SK-N-SH (cell line): ENCODE data around the gene MBP.

Source experiments
- CTCF ChIP-seq: fragments of 200-600 bp; sonication (generic); IDR thresholded peaks from 2 replicates; pipeline ENCODE4 v1.6.1; 2017; ENCODE audit warnings: antibody characterized with exemption, mild to moderate bottlenecking, moderate library complexity
- EZH2phosphoT487 ChIP-seq: fragments of 200-600 bp; sonication (generic); IDR thresholded peaks from 2 replicates; pipeline ENCODE4 v1.6.1; 2017; ENCODE audit warnings: low read depth, mixed run types, mild to moderate bottlenecking, antibody characterized with exemption, moderate library complexity, borderline replicate concordance
- FOXM1 ChIP-seq: IDR thresholded peaks from 2 replicates; pipeline ENCODE4 v1.4.0; 2012; ENCODE audit warnings: low read depth, mild to moderate bottlenecking
- GABPA ChIP-seq: IDR thresholded peaks from 2 replicates; pipeline ENCODE4 v1.4.0; 2012; ENCODE audit warnings: low read depth, mild to moderate bottlenecking
- JUND ChIP-seq: IDR thresholded peaks from 2 replicates; pipeline ENCODE4 v1.4.0; 2012
- MAX ChIP-seq: IDR thresholded peaks from 2 replicates; pipeline ENCODE4 v1.4.0; 2012; ENCODE audit warnings: low read depth
- NRF1 ChIP-seq: IDR thresholded peaks from 2 replicates; pipeline ENCODE4 v1.6.1; 2012; ENCODE audit warnings: low read depth, mild to moderate bottlenecking, low read length
- POLR2AphosphoS5 ChIP-seq: IDR thresholded peaks from 2 replicates; pipeline ENCODE4 v1.6.1; 2012; ENCODE audit warnings: low read depth, low read length
- RCOR1 ChIP-seq: fragments of 150-350 bp; IDR thresholded peaks from 2 replicates; pipeline ENCODE4 v1.6.1; 2017; ENCODE audit warnings: antibody characterized with exemption, low read length
- REST ChIP-seq: IDR thresholded peaks from 2 replicates; pipeline ENCODE4 v1.6.1; 2012; ENCODE audit warnings: mild to moderate bottlenecking, low read depth, low read length, moderate library complexity
- SMC3 ChIP-seq: IDR thresholded peaks from 2 replicates; pipeline ENCODE4 v1.6.1; 2012; ENCODE audit warnings: low read depth, low read length, improper control_type of control experiment
- USF2 ChIP-seq: fragments of 150-350 bp; IDR thresholded peaks from 2 replicates; pipeline ENCODE4 v1.6.1; 2017; ENCODE audit warnings: antibody characterized with exemption, low read length, low read depth, borderline replicate concordance
- YY1 ChIP-seq: IDR thresholded peaks from 2 replicates; pipeline ENCODE4 v1.4.0; 2012; ENCODE audit warnings: low read depth, mild to moderate bottlenecking
- ZBTB33 ChIP-seq: IDR thresholded peaks from 2 replicates; pipeline ENCODE4 v1.4.0; 2012; ENCODE audit warnings: low read depth, borderline replicate concordance

GRCh38 chr18:77144451-77145118, 12.0 kb upstream of the MBP start:
- TF ChIP-seq SMC3 (no peak), MAX (no peak), REST (peak; percentile 90), ZBTB33 (no peak), CTCF (no peak), RCOR1 (no peak), NRF1 (no peak), EZH2phosphoT487 (no peak), JUND (no peak), GABPA (no peak), USF2 (no peak), FOXM1 (no peak), POLR2AphosphoS5 (no peak), YY1 (no peak)
